ENCODE data around the gene PFKM. TPM values are rescaled to one million over a fixed set of nuclear protein-coding genes. Genes with fewer than 3 reads are reported as not detected.

Gene PFKM
- total RNA-seq, 6 experiments from 2014 or later, result 67.7 to 87.1 (median 73.3) TPM

DNA sequence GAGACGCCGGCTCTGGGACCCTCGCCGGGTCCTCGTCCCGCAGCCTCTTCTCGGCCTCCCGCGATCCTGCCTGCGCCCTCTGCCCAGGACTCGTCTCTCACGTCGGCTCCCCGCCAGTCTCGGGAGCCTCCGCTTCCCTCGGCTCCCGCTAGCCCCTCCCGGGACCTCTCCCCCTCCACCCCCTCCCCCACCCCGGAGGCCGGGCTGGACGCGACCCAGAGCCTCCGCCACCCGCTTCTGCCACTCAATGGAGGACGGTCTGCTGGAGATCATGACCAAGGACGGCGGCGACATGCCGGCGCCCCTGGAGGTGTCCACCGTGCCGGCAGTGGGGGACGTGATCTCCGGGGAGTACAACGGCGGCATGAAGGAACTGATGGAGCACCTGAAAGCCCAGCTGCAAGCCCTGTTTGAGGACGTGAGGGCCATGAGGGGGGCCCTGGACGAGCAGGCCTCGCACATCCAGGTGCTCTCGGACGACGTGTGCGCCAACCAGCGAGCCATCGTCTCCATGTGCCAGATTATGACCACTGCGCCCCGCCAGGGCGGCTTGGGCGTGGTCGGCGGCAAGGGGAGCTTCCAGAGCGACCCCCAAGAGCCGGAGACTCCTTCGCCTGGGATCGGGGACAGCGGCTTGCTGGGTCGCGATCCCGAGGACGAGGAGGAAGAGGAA is 64.8 kb downstream of the PFKM start:
- TF ChIP-seq, protein P1, sequence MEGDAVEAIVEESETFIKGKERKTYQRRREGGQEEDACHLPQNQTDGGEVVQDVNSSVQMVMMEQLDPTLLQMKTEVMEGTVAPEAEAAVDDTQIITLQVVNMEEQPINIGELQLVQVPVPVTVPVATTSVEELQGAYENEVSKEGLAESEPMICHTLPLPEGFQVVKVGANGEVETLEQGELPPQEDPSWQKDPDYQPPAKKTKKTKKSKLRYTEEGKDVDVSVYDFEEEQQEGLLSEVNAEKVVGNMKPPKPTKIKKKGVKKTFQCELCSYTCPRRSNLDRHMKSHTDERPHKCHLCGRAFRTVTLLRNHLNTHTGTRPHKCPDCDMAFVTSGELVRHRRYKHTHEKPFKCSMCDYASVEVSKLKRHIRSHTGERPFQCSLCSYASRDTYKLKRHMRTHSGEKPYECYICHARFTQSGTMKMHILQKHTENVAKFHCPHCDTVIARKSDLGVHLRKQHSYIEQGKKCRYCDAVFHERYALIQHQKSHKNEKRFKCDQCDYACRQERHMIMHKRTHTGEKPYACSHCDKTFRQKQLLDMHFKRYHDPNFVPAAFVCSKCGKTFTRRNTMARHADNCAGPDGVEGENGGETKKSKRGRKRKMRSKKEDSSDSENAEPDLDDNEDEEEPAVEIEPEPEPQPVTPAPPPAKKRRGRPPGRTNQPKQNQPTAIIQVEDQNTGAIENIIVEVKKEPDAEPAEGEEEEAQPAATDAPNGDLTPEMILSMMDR (IDR thresholded peaks at IDR 0.05), result peak; percentile 27
- Mint-ChIP-seq H3K4me3 (peak overlapping the region; percentile 92), H3K27ac (no peak overlapping the region), H3K36me3 (ENCODE audit: low read depth) (no peaks in the 10 kb centered on the region), H3K27me3 (ENCODE audit: insufficient read depth) (peaks cover 40% of the 10 kb centered on the region), H3K4me1 (ENCODE audit: low read depth) (peaks cover 27% of the 10 kb centered on the region), H3K9me3 (no peaks in the 10 kb centered on the region)
- DNase-seq, result no peak

DNA sequence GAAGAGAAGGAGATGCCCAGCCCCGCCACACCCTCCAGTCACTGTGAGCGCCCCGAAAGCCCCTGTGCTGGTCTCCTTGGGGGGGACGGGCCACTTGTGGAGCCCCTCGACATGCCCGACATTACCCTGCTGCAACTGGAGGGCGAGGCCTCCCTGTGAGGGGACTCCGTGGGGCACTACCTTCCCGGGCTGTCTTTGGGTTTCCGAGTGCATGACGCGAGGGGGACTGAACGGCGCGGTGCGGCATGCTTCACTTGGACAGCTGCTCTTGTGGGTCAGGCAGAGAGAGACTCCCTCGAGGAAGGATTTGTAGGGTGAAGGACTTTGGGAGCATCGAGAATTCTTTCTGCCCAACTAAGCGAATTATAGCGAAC is 65.4 kb downstream of the PFKM start:
- Mint-ChIP-seq H3K27ac (no peak overlapping the region), H3K27me3 (ENCODE audit: insufficient read depth) (peaks cover 38% of the 10 kb centered on the region), H3K4me1 (ENCODE audit: low read depth) (peaks cover 32% of the 10 kb centered on the region), H3K9me3 (no peaks in the 10 kb centered on the region), H3K4me3 (peak overlapping the region; percentile 18; the same call in 1 of the 2 replicates), H3K36me3 (ENCODE audit: low read depth) (no peaks in the 10 kb centered on the region)
- no peak for DNase-seq
- TF ChIP-seq, protein P1 (IDR thresholded peaks at IDR 0.05), result no peak

DNA sequence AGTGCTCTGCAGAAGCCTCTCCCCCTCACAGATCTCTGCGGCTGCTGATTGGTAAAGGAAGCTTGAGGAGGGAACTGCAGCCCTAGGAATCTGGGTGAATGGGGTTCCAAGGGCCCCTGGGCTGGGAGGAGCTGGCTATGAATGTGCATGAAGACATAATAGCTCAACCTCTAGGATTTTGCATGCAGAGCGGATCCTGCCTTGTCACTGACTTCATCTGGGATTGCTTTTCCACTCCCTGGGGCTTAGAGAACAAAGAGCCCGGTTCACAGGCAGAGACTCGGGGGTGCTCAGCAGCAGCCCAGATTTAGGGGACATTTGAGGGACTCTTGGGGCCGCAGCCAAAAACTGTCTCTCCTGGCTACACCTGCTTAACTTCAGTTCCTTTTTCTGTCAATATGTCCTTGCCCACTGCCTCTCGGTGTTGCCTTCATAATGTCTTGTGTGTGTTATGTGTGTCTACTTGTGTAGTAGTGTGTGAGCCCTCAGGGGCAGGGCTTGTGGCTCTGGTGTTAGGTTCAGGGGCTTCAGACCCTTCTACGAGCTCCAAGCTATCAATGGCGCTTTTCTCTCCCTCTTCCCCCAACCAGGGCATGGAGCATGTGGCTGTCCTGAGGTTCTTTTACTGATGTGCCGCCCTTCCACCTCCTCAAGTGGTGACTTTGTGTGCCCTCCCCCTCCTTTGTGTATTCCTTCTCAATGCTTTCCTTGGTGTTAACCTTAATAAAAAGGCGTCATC is 66.2 kb downstream of the PFKM start:
- peaks cover 33% of the 10 kb centered on the region for H3K27me3 Mint-ChIP-seq (ENCODE audit: insufficient read depth)
- no peaks in the 10 kb centered on the region for H3K9me3 Mint-ChIP-seq
- no peaks in the 10 kb centered on the region for H3K36me3 Mint-ChIP-seq (ENCODE audit: low read depth)
- H3K4me3 Mint-ChIP-seq, result no peak overlapping the region
- TF ChIP-seq, protein P1 (IDR thresholded peaks at IDR 0.05), result no peak
- H3K27ac Mint-ChIP-seq, result no peak overlapping the region
- H3K4me1 Mint-ChIP-seq (ENCODE audit: low read depth), result peaks cover 36% of the 10 kb centered on the region
- no peak for DNase-seq

DNA sequence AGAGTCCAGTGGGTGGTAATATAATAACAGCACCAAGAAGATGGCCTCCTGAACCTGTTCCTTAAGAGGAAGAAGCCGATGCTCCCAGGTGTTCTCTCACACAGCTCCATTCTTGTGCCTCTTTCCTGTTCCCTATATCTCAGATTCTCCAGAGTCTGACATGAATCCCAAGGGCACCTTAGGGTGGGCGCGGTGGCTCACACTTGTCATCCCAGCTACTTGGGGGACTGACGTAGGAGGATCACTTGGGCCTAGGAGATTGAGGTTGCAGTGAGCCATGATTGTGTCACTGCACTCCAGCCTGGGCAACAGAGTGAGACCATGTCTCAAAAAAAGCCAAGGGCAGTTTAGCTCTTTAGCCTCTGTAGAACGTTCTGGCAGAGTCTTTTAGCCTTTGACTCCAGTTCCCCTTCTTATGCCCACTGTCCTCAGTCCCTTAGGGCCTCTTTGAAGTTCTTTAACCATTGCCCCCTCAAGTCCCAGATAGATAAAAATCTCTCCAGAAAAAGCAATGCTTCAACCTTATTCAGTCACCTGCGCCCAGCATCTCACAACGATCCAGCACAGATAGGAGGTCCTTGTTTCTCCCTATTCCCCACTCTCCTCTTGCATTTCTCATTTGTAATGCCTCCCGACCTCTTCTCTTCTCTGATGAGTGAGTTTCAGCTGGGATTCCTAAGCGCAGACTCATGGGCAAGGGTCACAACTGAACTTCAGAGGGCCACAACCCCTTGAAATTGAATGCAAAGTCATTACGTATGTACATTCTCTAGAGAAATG is 68.9 kb downstream of the PFKM start:
- DNase-seq, result no peak
- Mint-ChIP-seq H3K27ac (no peak overlapping the region), H3K9me3 (no peaks in the 10 kb centered on the region), H3K4me3 (no peak overlapping the region), H3K4me1 (ENCODE audit: low read depth) (peaks cover 26% of the 10 kb centered on the region; the same call in 1 of the 2 replicates), H3K27me3 (ENCODE audit: insufficient read depth) (peaks cover 34% of the 10 kb centered on the region), H3K36me3 (ENCODE audit: low read depth) (no peaks in the 10 kb centered on the region)
- TF ChIP-seq, protein P1 (IDR thresholded peaks at IDR 0.05), result no peak

DNA sequence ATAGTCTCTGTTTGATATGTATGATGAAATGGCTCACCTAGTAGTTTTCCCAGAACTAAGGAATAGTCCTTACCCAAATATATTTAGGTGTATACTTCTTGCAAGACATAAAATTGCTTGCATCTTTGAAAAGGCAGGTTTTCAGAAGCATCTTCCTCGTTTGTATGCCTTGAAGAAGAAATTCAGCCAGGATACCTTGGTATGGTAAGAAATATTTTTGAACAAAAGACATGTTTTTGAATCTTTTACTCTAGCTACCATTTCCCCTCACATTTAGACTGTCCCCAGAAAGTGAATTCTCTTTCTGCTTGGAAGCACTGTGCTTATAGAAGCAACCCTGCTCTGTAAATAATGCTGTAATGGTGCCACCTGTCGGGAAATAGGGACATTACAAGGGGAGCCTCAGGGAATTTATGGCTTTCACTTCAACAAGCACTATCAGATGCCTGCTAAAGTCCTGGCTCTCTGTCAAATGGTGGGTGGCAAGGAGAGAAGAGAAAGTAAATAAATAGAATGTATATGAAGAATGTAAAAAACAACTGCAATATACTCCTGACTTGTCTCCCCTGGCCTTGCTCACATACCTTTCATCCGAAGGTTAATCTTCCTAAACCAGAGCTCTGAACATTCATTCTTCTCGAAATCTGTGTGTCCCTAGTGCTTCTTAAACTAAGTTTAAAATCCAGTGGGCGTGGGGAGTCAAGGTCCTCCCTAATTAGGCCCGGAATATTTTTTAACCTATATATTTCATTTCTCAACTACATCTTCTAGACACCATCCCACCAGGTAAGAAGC is 70.4 kb downstream of the PFKM start:
- Mint-ChIP-seq H3K27me3 (ENCODE audit: insufficient read depth) (peaks cover 26% of the 10 kb centered on the region), H3K4me3 (no peak overlapping the region), H3K4me1 (ENCODE audit: low read depth) (peaks cover 38% of the 10 kb centered on the region), H3K36me3 (ENCODE audit: low read depth) (no peaks in the 10 kb centered on the region), H3K27ac (no peak overlapping the region), H3K9me3 (no peaks in the 10 kb centered on the region)
- DNase-seq, result peak; percentile 60
- TF ChIP-seq, protein P1 (IDR thresholded peaks at IDR 0.05), result peak; percentile 92

Measured in HFFc6 (cell line).